WTC11 (cell line): Measurements from ENCODE around the gene CDK2. TPM values are rescaled to one million over a fixed set of nuclear protein-coding genes. Genes with fewer than 3 reads are reported as not detected.

Experiments
- ATAC-seq: fragments of 200-7000 bp; cut with Tn5 transposase; 2 replicates; pipeline ENCODE4 v1.10.0; 2021; ENCODE audit warnings: mild to moderate bottlenecking, moderate library complexity
- CTCF ChIA-PET: fragments of 300-600 bp; sonication (Branson Sonifier 250); formaldehyde crosslinking; loops from one replicate; lab custom pipeline; 2021; ENCODE audit warnings: antibody characterized with exemption; lab: Charles Lee
- POLR2A ChIA-PET: fragments of 350-600 bp; sonication (Branson Sonifier 250); formaldehyde crosslinking; loops from one replicate; lab custom pipeline; 2021; ENCODE audit warnings: antibody characterized with exemption; lab: Charles Lee
- DNase-seq: peaks from one replicate; pipeline ENCODE4 v3.0.0; 2021; ENCODE audit warnings: low spot score
- H3K27ac Mint-ChIP-seq: 2 replicates; pipeline ENCODE4 v1.8.0; 2021; ENCODE audit warnings: mixed read lengths
- H3K27me3 Mint-ChIP-seq: 2 replicates; pipeline ENCODE4 v1.8.0; 2021; ENCODE audit warnings: low read depth, mild to moderate bottlenecking, moderate library complexity, mixed read lengths
- H3K36me3 Mint-ChIP-seq: 2 replicates; pipeline ENCODE4 v1.8.0; 2021; ENCODE audit warnings: mixed read lengths
- H3K4me1 Mint-ChIP-seq: 2 replicates; pipeline ENCODE4 v1.8.0; 2022; ENCODE audit warnings: mixed read lengths
- H3K4me3 Mint-ChIP-seq: 2 replicates; pipeline ENCODE4 v1.8.0; 2021; ENCODE audit warnings: mild to moderate bottlenecking, moderate library complexity, mixed read lengths
- H3K9me3 Mint-ChIP-seq: 2 replicates; pipeline ENCODE4 v1.8.0; 2021; ENCODE audit warnings: mixed read lengths
- AFF4 ChIP-seq: sonication (generic); formaldehyde crosslinking; IDR thresholded peaks from 2 replicates; pipeline ENCODE4 v1.8.1; 2023; ENCODE audit warnings: mild to moderate bottlenecking, missing genetic modification reagents, borderline replicate concordance
- EMX1 ChIP-seq: fragments of 250-450 bp; sonication (Bioruptor Pico); IDR thresholded peaks from 2 replicates; pipeline ENCODE4 v1.8.0; 2021; ENCODE audit warnings: mild to moderate bottlenecking
- FOXP1 ChIP-seq: sonication (generic); formaldehyde crosslinking; IDR thresholded peaks from 2 replicates; pipeline ENCODE4 v1.8.0; 2022; ENCODE audit warnings: missing genetic modification reagents, mild to moderate bottlenecking, moderate library complexity, borderline replicate concordance
- KAT7 ChIP-seq: sonication (generic); formaldehyde crosslinking; IDR thresholded peaks from 2 replicates; pipeline ENCODE4 v1.8.1; 2023; ENCODE audit warnings: missing genetic modification reagents, mild to moderate bottlenecking, borderline replicate concordance
- MXD4 ChIP-seq: fragments of 250-450 bp; sonication (Bioruptor Pico); IDR thresholded peaks from 2 replicates; pipeline ENCODE4 v1.8.0; 2021; ENCODE audit warnings: mild to moderate bottlenecking, moderate library complexity, borderline replicate concordance
- NFATC4 ChIP-seq: fragments of 250-450 bp; sonication (Bioruptor Pico); IDR thresholded peaks from 2 replicates; pipeline ENCODE4 v1.9.0; 2021; ENCODE audit warnings: mild to moderate bottlenecking
- NFE2L1 ChIP-seq: sonication (generic); formaldehyde crosslinking; IDR thresholded peaks from 2 replicates; pipeline ENCODE4 v1.8.1; 2023; ENCODE audit warnings: missing genetic modification reagents
- NR3C1 ChIP-seq: sonication (generic); formaldehyde crosslinking; conservative IDR thresholded peaks from 2 replicates; pipeline ENCODE4 v1.8.1; 2023; ENCODE audit warnings: low read depth, mild to moderate bottlenecking, missing genetic modification reagents
- RORB ChIP-seq: fragments of 250-450 bp; sonication (Bioruptor Pico); IDR thresholded peaks from 2 replicates; pipeline ENCODE4 v1.9.0; 2021; ENCODE audit warnings: mild to moderate bottlenecking
- SMAD4 ChIP-seq: sonication (generic); formaldehyde crosslinking; IDR thresholded peaks from 2 replicates; pipeline ENCODE4 v1.8.0; 2022; ENCODE audit warnings: mild to moderate bottlenecking, missing genetic modification reagents
- SP1 ChIP-seq: sonication (generic); formaldehyde crosslinking; conservative IDR thresholded peaks from 2 replicates; pipeline ENCODE4 v1.8.1; 2022; ENCODE audit warnings: missing genetic modification reagents
- ZNF416 ChIP-seq: fragments of 250-450 bp; sonication (Bioruptor Pico); IDR thresholded peaks from 2 replicates; pipeline ENCODE4 v1.9.0; 2021; ENCODE audit warnings: mild to moderate bottlenecking, inconsistent platforms
- ZSCAN18 ChIP-seq: fragments of 250-450 bp; sonication (Bioruptor Pico); IDR thresholded peaks from 2 replicates; pipeline ENCODE4 v2.1.2; 2022; ENCODE audit warnings: mild to moderate bottlenecking, moderate library complexity
- total RNA-seq: library from RNA; stranded (reverse); gene quantifications from 3 replicates; pipeline ENCODE4 v1.2.3, GENCODE V29; 2021
- TF ChIP-seq, protein P1 (sequence below): sonication (generic); formaldehyde crosslinking; IDR thresholded peaks from 2 replicates; pipeline ENCODE4 v1.8.0; 2022; ENCODE audit warnings: missing genetic modification reagents
- TF ChIP-seq, protein P2 (sequence below): sonication (generic); formaldehyde crosslinking; IDR thresholded peaks from 2 replicates; pipeline ENCODE4 v1.8.0; 2023; ENCODE audit warnings: missing genetic modification reagents, mild to moderate bottlenecking, borderline replicate concordance
- TF ChIP-seq, protein P3 (sequence below): sonication (generic); formaldehyde crosslinking; IDR thresholded peaks from 2 replicates; pipeline ENCODE4 v1.8.1; 2022; ENCODE audit warnings: mild to moderate bottlenecking, missing genetic modification reagents, moderate library complexity, borderline replicate concordance
- TF ChIP-seq, protein P4 (sequence below): sonication (generic); formaldehyde crosslinking; conservative IDR thresholded peaks from 2 replicates; pipeline ENCODE4 v1.8.1; 2023; ENCODE audit warnings: mild to moderate bottlenecking, low read depth, missing genetic modification reagents, moderate library complexity

Gene CDK2
- total RNA-seq, 1 experiment from 2014 or later: 43.1 TPM

- no peaks in the 10 kb centered on the region for H3K9me3 Mint-ChIP-seq
- ATAC-seq (peak; percentile 91), DNase-seq (peak; percentile 86)
- no peaks in the 10 kb centered on the region; the same call in 1 of the 2 replicates for H3K27me3 Mint-ChIP-seq
- ChIA-PET CTCF (interaction anchor here (0.6 to 2.5 kb wide), 10 partner anchors 7 to 1235 kb away, joined by 3 to 49 read pairs (median 4); partner anchors contain the start of genes IKZF4, ORMDL2, SARNP and SUOX), POLR2A (interaction anchor here (0.6 to 2.8 kb wide), 9 partner anchors 11 to 214 kb away, joined by 3 to 22 read pairs (median 5); partner anchors contain the start of genes ERBB3, IKZF4, PA2G4 and RAB5B)
- H3K4me3 Mint-ChIP-seq: peak overlapping the region; percentile 84
- peaks cover 18% of the 10 kb centered on the region for H3K36me3 Mint-ChIP-seq
- peaks cover 19% of the 10 kb centered on the region for H3K4me1 Mint-ChIP-seq
- peak overlapping the region; percentile 82 for H3K27ac Mint-ChIP-seq
- TF ChIP-seq ZSCAN18 (no peak), RORB (CRISPR knock-in tag) (no peak), NR3C1 (CRISPR knock-in tag) (no peak), FOXP1 (CRISPR knock-in tag) (0 out of 2 replicates have a peak, but pooled peaks have one; percentile 12), NFATC4 (CRISPR knock-in tag) (0 out of 2 replicates have a peak, but pooled peaks have one; percentile 14), NFE2L1 (CRISPR knock-in tag) (0 out of 2 replicates have a peak, but pooled peaks have one; percentile 28), ZNF416 (peak; percentile 85; the same call in 1 of the 2 replicates), EMX1 (peak; percentile 60; the same call in 1 of the 2 replicates), SMAD4 (CRISPR knock-in tag) (no peak), KAT7 (no peak), SP1 (peak; percentile 58; the same call in 1 of the 2 replicates), AFF4 (CRISPR knock-in tag) (no peak), MXD4 (no peak)
- TF ChIP-seq, protein P1, sequence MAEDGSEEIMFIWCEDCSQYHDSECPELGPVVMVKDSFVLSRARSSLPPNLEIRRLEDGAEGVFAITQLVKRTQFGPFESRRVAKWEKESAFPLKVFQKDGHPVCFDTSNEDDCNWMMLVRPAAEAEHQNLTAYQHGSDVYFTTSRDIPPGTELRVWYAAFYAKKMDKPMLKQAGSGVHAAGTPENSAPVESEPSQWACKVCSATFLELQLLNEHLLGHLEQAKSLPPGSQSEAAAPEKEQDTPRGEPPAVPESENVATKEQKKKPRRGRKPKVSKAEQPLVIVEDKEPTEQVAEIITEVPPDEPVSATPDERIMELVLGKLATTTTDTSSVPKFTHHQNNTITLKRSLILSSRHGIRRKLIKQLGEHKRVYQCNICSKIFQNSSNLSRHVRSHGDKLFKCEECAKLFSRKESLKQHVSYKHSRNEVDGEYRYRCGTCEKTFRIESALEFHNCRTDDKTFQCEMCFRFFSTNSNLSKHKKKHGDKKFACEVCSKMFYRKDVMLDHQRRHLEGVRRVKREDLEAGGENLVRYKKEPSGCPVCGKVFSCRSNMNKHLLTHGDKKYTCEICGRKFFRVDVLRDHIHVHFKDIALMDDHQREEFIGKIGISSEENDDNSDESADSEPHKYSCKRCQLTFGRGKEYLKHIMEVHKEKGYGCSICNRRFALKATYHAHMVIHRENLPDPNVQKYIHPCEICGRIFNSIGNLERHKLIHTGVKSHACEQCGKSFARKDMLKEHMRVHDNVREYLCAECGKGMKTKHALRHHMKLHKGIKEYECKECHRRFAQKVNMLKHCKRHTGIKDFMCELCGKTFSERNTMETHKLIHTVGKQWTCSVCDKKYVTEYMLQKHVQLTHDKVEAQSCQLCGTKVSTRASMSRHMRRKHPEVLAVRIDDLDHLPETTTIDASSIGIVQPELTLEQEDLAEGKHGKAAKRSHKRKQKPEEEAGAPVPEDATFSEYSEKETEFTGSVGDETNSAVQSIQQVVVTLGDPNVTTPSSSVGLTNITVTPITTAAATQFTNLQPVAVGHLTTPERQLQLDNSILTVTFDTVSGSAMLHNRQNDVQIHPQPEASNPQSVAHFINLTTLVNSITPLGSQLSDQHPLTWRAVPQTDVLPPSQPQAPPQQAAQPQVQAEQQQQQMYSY: no peak
- TF ChIP-seq, protein P2, sequence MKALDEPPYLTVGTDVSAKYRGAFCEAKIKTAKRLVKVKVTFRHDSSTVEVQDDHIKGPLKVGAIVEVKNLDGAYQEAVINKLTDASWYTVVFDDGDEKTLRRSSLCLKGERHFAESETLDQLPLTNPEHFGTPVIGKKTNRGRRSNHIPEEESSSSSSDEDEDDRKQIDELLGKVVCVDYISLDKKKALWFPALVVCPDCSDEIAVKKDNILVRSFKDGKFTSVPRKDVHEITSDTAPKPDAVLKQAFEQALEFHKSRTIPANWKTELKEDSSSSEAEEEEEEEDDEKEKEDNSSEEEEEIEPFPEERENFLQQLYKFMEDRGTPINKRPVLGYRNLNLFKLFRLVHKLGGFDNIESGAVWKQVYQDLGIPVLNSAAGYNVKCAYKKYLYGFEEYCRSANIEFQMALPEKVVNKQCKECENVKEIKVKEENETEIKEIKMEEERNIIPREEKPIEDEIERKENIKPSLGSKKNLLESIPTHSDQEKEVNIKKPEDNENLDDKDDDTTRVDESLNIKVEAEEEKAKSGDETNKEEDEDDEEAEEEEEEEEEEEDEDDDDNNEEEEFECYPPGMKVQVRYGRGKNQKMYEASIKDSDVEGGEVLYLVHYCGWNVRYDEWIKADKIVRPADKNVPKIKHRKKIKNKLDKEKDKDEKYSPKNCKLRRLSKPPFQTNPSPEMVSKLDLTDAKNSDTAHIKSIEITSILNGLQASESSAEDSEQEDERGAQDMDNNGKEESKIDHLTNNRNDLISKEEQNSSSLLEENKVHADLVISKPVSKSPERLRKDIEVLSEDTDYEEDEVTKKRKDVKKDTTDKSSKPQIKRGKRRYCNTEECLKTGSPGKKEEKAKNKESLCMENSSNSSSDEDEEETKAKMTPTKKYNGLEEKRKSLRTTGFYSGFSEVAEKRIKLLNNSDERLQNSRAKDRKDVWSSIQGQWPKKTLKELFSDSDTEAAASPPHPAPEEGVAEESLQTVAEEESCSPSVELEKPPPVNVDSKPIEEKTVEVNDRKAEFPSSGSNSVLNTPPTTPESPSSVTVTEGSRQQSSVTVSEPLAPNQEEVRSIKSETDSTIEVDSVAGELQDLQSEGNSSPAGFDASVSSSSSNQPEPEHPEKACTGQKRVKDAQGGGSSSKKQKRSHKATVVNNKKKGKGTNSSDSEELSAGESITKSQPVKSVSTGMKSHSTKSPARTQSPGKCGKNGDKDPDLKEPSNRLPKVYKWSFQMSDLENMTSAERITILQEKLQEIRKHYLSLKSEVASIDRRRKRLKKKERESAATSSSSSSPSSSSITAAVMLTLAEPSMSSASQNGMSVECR (CRISPR knock-in tag): no peak; the same call in 1 of the 2 replicates
- TF ChIP-seq, protein P3, sequence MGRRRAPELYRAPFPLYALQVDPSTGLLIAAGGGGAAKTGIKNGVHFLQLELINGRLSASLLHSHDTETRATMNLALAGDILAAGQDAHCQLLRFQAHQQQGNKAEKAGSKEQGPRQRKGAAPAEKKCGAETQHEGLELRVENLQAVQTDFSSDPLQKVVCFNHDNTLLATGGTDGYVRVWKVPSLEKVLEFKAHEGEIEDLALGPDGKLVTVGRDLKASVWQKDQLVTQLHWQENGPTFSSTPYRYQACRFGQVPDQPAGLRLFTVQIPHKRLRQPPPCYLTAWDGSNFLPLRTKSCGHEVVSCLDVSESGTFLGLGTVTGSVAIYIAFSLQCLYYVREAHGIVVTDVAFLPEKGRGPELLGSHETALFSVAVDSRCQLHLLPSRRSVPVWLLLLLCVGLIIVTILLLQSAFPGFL (CRISPR knock-in tag): no peak
- TF ChIP-seq, protein P4, sequence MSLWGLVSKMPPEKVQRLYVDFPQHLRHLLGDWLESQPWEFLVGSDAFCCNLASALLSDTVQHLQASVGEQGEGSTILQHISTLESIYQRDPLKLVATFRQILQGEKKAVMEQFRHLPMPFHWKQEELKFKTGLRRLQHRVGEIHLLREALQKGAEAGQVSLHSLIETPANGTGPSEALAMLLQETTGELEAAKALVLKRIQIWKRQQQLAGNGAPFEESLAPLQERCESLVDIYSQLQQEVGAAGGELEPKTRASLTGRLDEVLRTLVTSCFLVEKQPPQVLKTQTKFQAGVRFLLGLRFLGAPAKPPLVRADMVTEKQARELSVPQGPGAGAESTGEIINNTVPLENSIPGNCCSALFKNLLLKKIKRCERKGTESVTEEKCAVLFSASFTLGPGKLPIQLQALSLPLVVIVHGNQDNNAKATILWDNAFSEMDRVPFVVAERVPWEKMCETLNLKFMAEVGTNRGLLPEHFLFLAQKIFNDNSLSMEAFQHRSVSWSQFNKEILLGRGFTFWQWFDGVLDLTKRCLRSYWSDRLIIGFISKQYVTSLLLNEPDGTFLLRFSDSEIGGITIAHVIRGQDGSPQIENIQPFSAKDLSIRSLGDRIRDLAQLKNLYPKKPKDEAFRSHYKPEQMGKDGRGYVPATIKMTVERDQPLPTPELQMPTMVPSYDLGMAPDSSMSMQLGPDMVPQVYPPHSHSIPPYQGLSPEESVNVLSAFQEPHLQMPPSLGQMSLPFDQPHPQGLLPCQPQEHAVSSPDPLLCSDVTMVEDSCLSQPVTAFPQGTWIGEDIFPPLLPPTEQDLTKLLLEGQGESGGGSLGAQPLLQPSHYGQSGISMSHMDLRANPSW: no peak
Measured at GRCh38 chr12:56007564-56008559, 41.2 kb downstream of the CDK2 start.
